GM08714 (cell line): Measurements from ENCODE around the gene PLPPR1.
"Not testable (repeated sequence)": the region's sequence is repeated elsewhere in the genome, so short reads cannot be mapped to it uniquely, and the experiment has no call there.

Experiments
- H3K4me3 ChIP-seq: fragments of 200-500 bp; sonication (Bioruptor generic); 2 replicates; pipeline ENCODE4 v1.5.1; 2014; ENCODE audit warnings: mild to moderate bottlenecking, low read length, inconsistent platforms
- ZNF274 ChIP-seq: IDR thresholded peaks from 2 replicates; pipeline ENCODE4 v1.6.1; 2012; ENCODE audit warnings: mild to moderate bottlenecking, low read depth, low read length

PLPPR1 gene

GRCh38 chr9:101299901-101300300 lies 271.4 kb downstream of the PLPPR1 start:
- TF ChIP-seq ZNF274: no peak
- H3K4me3 ChIP-seq: no peak overlapping the region

GRCh38 chr9:101307051-101307450 lies 278.5 kb downstream of the PLPPR1 start:
- no peak for TF ChIP-seq ZNF274
- no peak overlapping the region for H3K4me3 ChIP-seq

- H3K4me3 ChIP-seq: no peak overlapping the region
- no peak for TF ChIP-seq ZNF274
Observed at GRCh38 chr9:101307524-101308213, 279.1 kb downstream of the PLPPR1 start.

GRCh38 chr9:101309139-101309538 lies 280.6 kb downstream of the PLPPR1 start:
- H3K4me3 ChIP-seq: no peak overlapping the region
- no peak for TF ChIP-seq ZNF274

- no peak overlapping the region for H3K4me3 ChIP-seq
- TF ChIP-seq ZNF274: no peak
Observed at GRCh38 chr9:101311191-101311590, 282.7 kb downstream of the PLPPR1 start.

GRCh38 chr9:101311758-101312420 lies 283.4 kb downstream of the PLPPR1 start:
- no peak overlapping the region for H3K4me3 ChIP-seq
- no peak for TF ChIP-seq ZNF274

GRCh38 chr9:101312661-101313060 lies 284.1 kb downstream of the PLPPR1 start:
- no peak for TF ChIP-seq ZNF274

GRCh38 chr9:101315112-101315450 lies 286.6 kb downstream of the PLPPR1 start:
- no peak for TF ChIP-seq ZNF274
- H3K4me3 ChIP-seq: no peak overlapping the region

More at GRCh38 chr9:101312661-101313060, 284.1 kb downstream of the PLPPR1 start:
- H3K4me3 ChIP-seq: no peak overlapping the region

GRCh38 chr9:101317735-101318134 lies 289.2 kb downstream of the PLPPR1 start:
- no peak for TF ChIP-seq ZNF274
- no peak overlapping the region for H3K4me3 ChIP-seq

GRCh38 chr9:101323129-101323528 lies 294.6 kb downstream of the PLPPR1 start:
- no peak overlapping the region for H3K4me3 ChIP-seq
- TF ChIP-seq ZNF274: no peak

GRCh38 chr9:101324245-101324804 lies 295.8 kb downstream of the PLPPR1 start:
- TF ChIP-seq ZNF274: no peak
- no peak overlapping the region for H3K4me3 ChIP-seq

GRCh38 chr9:101325053-101325452 lies 296.5 kb downstream of the PLPPR1 start:
- no peak overlapping the region for H3K4me3 ChIP-seq
- TF ChIP-seq ZNF274: no peak

GRCh38 chr9:101326035-101326434 lies 297.5 kb downstream of the PLPPR1 start:
- no peak for TF ChIP-seq ZNF274
- no peak overlapping the region for H3K4me3 ChIP-seq

- TF ChIP-seq ZNF274: no peak
Observed at GRCh38 chr9:101326501-101326900, 298.0 kb downstream of the PLPPR1 start.

GRCh38 chr9:101327422-101327909 lies 298.9 kb downstream of the PLPPR1 start:
- H3K4me3 ChIP-seq: not testable (repeated sequence)

More at GRCh38 chr9:101326501-101326900, 298.0 kb downstream of the PLPPR1 start:
- H3K4me3 ChIP-seq: no peak overlapping the region
